GM23248 (cell line): ENCODE data around the gene KIF6.

Experiments used
- EZH2 ChIP-seq: fragments of 200-600 bp; sonication (generic); IDR thresholded peaks from 2 replicates; pipeline ENCODE4 v1.6.1; 2018; ENCODE audit warnings: antibody characterized with exemption, mild to moderate bottlenecking; ENCODE audit not compliant: insufficient read depth, poor library complexity, severe bottlenecking
- EZH2phosphoT487 ChIP-seq: fragments of 200-600 bp; sonication (generic); IDR thresholded peaks from 2 replicates; pipeline ENCODE4 v1.6.1; 2018; ENCODE audit warnings: antibody characterized with exemption, moderate library complexity, mild to moderate bottlenecking, low read depth; ENCODE audit not compliant: insufficient read depth

GRCh38 chr6:39729945-39730344, 4.7 kb upstream of the KIF6 start:
- TF ChIP-seq EZH2 (no peak), EZH2phosphoT487 (no peak)
